BJ (cell line): ENCODE measurements around the gene EPB41L3. TPM values are rescaled to one million over a fixed set of nuclear protein-coding genes. Genes with fewer than 3 reads are reported as not detected.

Source experiments
- CTCF ChIA-PET: fragments of 350-600 bp; formaldehyde crosslinking; extraction: SDS; loops from one replicate; lab custom pipeline; 2021; ENCODE audit warnings: antibody characterized with exemption, inconsistent platforms; lab: Yijun Ruan, JAX
- POLR2A ChIA-PET: fragments of 300-600 bp; sonication (Branson Sonifier 250); formaldehyde crosslinking; extraction: SDS; loops from one replicate; lab custom pipeline; 2021; ENCODE audit warnings: antibody characterized with exemption; lab: Charles Lee
- DNase-seq: peaks from one replicate; pipeline ENCODE4 v3.0.0-alpha.2; 2011; ENCODE audit warnings: low read depth
- H3K27me3 ChIP-seq: 2 replicates; pipeline ENCODE4 v1.6.0; 2011; ENCODE audit warnings: low read length; ENCODE audit not compliant: control insufficient read depth, insufficient read depth
- H3K36me3 ChIP-seq: 2 replicates; pipeline ENCODE4 v1.5.1; 2011; ENCODE audit warnings: low read length; ENCODE audit not compliant: control insufficient read depth, insufficient read depth
- H3K4me3 ChIP-seq: 2 replicates; pipeline ENCODE4 v1.5.1; 2011; ENCODE audit warnings: low read depth, mild to moderate bottlenecking, control low read depth, low read length
- polyA plus RNA-seq: library from polyadenylated mRNA; depleted of rRNA; stranded (reverse); fragments of >200 nt; gene quantifications from 2 replicates; pipeline ENCODE4 v1.2.3, GENCODE V29; 2011
- TF ChIP-seq, protein P1 (sequence below): IDR thresholded peaks from 2 replicates; pipeline ENCODE4 v1.5.1; 2011; ENCODE audit warnings: low read depth, mild to moderate bottlenecking, control low read depth, inconsistent platforms, low read length, moderate library complexity; ENCODE audit not compliant: insufficient read depth

EPB41L3 gene
- polyA plus RNA-seq, 1 experiment, result 4.6 TPM

DNA sequence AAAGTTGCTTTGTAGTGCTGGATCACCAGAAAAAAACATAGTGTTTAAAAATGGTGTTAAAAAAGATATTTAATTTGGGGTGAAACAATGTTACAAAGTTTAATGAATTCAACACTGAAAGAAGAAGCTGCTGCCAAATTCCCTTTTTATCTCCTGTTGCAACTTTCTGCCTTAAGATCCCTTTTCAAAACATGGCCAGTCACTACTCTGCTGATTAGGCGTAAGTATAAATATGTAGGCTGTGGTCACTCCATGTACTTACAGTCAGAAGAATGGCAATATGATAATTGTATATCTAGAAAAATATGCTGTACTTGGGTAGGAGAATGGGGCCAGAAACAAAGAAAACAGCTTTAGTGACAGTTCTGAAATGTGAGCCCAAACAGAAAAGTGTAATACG is 124.8 kb downstream of the EPB41L3 start:
- no peaks in the 10 kb centered on the region for H3K27me3 ChIP-seq
- H3K36me3 ChIP-seq, result no peaks in the 10 kb centered on the region
- ChIA-PET POLR2A (no interaction called here), CTCF (no interaction called here)
- H3K4me3 ChIP-seq, result no peak overlapping the region
- TF ChIP-seq, protein P1, sequence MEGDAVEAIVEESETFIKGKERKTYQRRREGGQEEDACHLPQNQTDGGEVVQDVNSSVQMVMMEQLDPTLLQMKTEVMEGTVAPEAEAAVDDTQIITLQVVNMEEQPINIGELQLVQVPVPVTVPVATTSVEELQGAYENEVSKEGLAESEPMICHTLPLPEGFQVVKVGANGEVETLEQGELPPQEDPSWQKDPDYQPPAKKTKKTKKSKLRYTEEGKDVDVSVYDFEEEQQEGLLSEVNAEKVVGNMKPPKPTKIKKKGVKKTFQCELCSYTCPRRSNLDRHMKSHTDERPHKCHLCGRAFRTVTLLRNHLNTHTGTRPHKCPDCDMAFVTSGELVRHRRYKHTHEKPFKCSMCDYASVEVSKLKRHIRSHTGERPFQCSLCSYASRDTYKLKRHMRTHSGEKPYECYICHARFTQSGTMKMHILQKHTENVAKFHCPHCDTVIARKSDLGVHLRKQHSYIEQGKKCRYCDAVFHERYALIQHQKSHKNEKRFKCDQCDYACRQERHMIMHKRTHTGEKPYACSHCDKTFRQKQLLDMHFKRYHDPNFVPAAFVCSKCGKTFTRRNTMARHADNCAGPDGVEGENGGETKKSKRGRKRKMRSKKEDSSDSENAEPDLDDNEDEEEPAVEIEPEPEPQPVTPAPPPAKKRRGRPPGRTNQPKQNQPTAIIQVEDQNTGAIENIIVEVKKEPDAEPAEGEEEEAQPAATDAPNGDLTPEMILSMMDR, result no peak
- DNase-seq, result no peak

DNA sequence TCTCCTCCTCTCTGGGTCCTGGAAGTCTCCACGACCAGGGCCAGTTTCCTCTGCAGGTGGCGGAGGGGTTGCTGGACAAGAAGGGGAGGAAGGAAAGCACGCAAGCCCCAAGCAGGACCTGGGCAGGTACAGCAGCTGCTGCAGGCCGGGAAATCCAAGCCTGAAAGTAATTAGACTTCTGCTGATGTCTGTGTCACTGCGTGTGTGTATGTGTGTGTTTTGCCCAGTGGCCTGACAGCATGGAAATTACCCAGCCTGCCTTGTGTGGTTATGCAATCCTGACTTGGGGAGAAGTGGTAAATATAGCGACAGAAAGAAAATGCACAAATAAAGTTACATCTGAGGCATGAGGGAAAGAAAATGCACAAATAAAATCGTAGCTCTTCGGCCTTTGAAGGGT is 126.5 kb downstream of the EPB41L3 start:
- TF ChIP-seq, protein P1, result no peak
- POLR2A ChIA-PET, result no interaction called here

DNA sequence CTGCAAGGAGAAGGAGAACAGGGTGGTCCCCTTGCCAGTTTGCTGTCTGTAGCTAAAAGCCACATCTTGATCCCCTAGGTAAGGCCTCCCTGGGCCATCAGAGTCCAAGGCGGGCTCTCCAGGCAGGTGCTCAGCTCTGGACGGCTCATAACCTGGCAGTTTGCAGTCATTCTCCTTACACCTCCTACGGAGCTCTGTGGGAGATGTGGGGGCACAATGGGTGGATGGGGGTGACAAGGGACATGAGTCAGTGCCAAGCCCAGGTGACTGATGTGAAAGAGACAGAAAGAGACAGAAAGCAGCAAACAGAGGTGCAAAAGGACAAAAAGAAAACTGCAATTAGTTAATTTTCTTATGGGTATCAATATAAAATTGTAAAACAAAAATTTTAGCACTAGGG is 127.7 kb downstream of the EPB41L3 start:
- POLR2A ChIA-PET, result no interaction called here
- H3K27me3 ChIP-seq, result no peaks in the 10 kb centered on the region
- H3K36me3 ChIP-seq, result no peaks in the 10 kb centered on the region
- CTCF ChIA-PET, result interaction anchor here (0.6 kb wide), 1 partner anchor 450 kb away, joined by 3 read pairs; no protein-coding TSS in a partner anchor
- no peak for DNase-seq
- TF ChIP-seq, protein P1, result no peak
- no peak overlapping the region for H3K4me3 ChIP-seq

More for the DNA sequence above, 126.5 kb downstream of the EPB41L3 start:
- CTCF ChIA-PET, result interaction anchor here (1.4 kb wide), 1 partner anchor 14 kb away, joined by 3 read pairs; no protein-coding TSS in a partner anchor
- Histone ChIP-seq H3K36me3 (no peaks in the 10 kb centered on the region), H3K4me3 (no peak overlapping the region), H3K27me3 (no peaks in the 10 kb centered on the region)
- no peak for DNase-seq

GRCh38 chr18:5415665-5416064 is 128.1 kb downstream of the EPB41L3 start:
- Histone ChIP-seq H3K36me3 (no peaks in the 10 kb centered on the region), H3K27me3 (no peaks in the 10 kb centered on the region), H3K4me3 (no peak overlapping the region)
- POLR2A ChIA-PET, result no interaction called here
- CTCF ChIA-PET, result interaction anchor here (0.6 kb wide), 1 partner anchor 449 kb away, joined by 3 read pairs; no protein-coding TSS in a partner anchor
- no peak for DNase-seq
- TF ChIP-seq, protein P1, result no peak

- no peaks in the 10 kb centered on the region for H3K36me3 ChIP-seq
- TF ChIP-seq, protein P1, result no peak
- H3K27me3 ChIP-seq, result no peaks in the 10 kb centered on the region; the same call in 1 of the 2 replicates
- no peak for DNase-seq
- H3K4me3 ChIP-seq, result no peak overlapping the region
- POLR2A ChIA-PET, result no interaction called here
- CTCF ChIA-PET, result no interaction called here
Measured at GRCh38 chr18:5415031-5415430, 128.8 kb downstream of the EPB41L3 start.
